ENCODE data around the gene MGST3. TPM values are rescaled to one million over a fixed set of nuclear protein-coding genes. Genes with fewer than 3 reads are reported as not detected.
A peak's percentile ranks its signal among the peaks of the same experiment; 100 is the strongest.
"Not testable (repeated sequence)": the region's sequence is repeated elsewhere in the genome, so short reads cannot be mapped to it uniquely, and the experiment has no call there.

MGST3 gene
- total RNA-seq, 1 donor from 2014 or later: 128 TPM

GRCh38 chr1:165634154-165634921, 3.3 kb downstream of the MGST3 start:
- Mint-ChIP-seq H3K4me3 (ENCODE audit: low read depth) (no peak overlapping the region), H3K36me3 (ENCODE audit: insufficient read depth) (peaks cover 2% of the 10 kb centered on the region), H3K4me1 (ENCODE audit: low read depth) (peaks cover 24% of the 10 kb centered on the region), H3K9me3 (ENCODE audit: low read depth) (no peaks in the 10 kb centered on the region), H3K27ac (peak overlapping the region; percentile 19), H3K27me3 (no peaks in the 10 kb centered on the region)
- TF ChIP-seq, protein P1, sequence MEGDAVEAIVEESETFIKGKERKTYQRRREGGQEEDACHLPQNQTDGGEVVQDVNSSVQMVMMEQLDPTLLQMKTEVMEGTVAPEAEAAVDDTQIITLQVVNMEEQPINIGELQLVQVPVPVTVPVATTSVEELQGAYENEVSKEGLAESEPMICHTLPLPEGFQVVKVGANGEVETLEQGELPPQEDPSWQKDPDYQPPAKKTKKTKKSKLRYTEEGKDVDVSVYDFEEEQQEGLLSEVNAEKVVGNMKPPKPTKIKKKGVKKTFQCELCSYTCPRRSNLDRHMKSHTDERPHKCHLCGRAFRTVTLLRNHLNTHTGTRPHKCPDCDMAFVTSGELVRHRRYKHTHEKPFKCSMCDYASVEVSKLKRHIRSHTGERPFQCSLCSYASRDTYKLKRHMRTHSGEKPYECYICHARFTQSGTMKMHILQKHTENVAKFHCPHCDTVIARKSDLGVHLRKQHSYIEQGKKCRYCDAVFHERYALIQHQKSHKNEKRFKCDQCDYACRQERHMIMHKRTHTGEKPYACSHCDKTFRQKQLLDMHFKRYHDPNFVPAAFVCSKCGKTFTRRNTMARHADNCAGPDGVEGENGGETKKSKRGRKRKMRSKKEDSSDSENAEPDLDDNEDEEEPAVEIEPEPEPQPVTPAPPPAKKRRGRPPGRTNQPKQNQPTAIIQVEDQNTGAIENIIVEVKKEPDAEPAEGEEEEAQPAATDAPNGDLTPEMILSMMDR (IDR thresholded peaks at IDR 0.05; ENCODE audit: unreplicated experiment): no peak
- DNase-seq (ENCODE audit: low spot score, unreplicated experiment): no peak

DNA sequence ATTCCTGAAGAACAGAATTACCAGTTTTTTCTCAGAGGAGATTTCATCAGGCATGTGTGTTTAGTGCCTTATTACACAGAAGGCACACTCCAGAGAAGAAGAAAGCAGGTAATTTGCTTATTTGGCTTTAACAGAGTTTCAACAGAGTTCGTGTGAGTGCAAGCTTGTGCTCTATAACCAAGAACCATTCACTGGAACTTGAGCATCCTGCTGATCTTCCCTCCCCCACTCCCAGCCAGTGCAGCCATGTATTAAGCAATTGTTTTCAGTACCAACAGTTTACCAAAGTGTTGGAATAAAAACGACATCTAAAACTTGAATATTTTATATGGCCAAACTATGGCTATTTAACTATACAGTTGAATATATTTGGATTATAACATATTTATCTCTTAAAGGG, 4.3 kb downstream of the MGST3 start:
- Mint-ChIP-seq H3K4me1 (ENCODE audit: low read depth) (peaks cover 21% of the 10 kb centered on the region), H3K27me3 (no peaks in the 10 kb centered on the region), H3K36me3 (ENCODE audit: insufficient read depth) (peaks cover 2% of the 10 kb centered on the region), H3K4me3 (ENCODE audit: low read depth) (no peak overlapping the region), H3K27ac (no peak overlapping the region), H3K9me3 (ENCODE audit: low read depth) (no peaks in the 10 kb centered on the region)
- no peak for DNase-seq (ENCODE audit: low spot score, unreplicated experiment)
- TF ChIP-seq, protein P1 (IDR thresholded peaks at IDR 0.05; ENCODE audit: unreplicated experiment): no peak

- DNase-seq (ENCODE audit: low spot score, unreplicated experiment): no peak
- no peak overlapping the region for H3K4me3 Mint-ChIP-seq (ENCODE audit: low read depth)
- TF ChIP-seq, protein P1 (IDR thresholded peaks at IDR 0.05; ENCODE audit: unreplicated experiment): no peak
- H3K36me3 Mint-ChIP-seq (ENCODE audit: insufficient read depth): peaks cover 2% of the 10 kb centered on the region
- no peaks in the 10 kb centered on the region for H3K27me3 Mint-ChIP-seq
- peaks cover 21% of the 10 kb centered on the region for H3K4me1 Mint-ChIP-seq (ENCODE audit: low read depth)
- no peak overlapping the region for H3K27ac Mint-ChIP-seq
- no peaks in the 10 kb centered on the region for H3K9me3 Mint-ChIP-seq (ENCODE audit: low read depth)
Observed at GRCh38 chr1:165635823-165636222, 4.8 kb downstream of the MGST3 start.

- Mint-ChIP-seq H3K27me3 (no peaks in the 10 kb centered on the region), H3K36me3 (ENCODE audit: insufficient read depth) (peaks cover 2% of the 10 kb centered on the region), H3K27ac (no peak overlapping the region), H3K4me1 (ENCODE audit: low read depth) (peaks cover 21% of the 10 kb centered on the region), H3K4me3 (ENCODE audit: low read depth) (no peak overlapping the region), H3K9me3 (ENCODE audit: low read depth) (no peaks in the 10 kb centered on the region)
- no peak for DNase-seq (ENCODE audit: low spot score, unreplicated experiment)
- TF ChIP-seq, protein P1 (IDR thresholded peaks at IDR 0.05; ENCODE audit: unreplicated experiment): no peak
Observed at GRCh38 chr1:165637427-165637826, 6.4 kb downstream of the MGST3 start.

GRCh38 chr1:165638211-165638610, 7.2 kb downstream of the MGST3 start:
- peaks cover 18% of the 10 kb centered on the region for H3K4me1 Mint-ChIP-seq (ENCODE audit: low read depth)
- not testable (repeated sequence) for H3K27ac Mint-ChIP-seq; H3K4me3 Mint-ChIP-seq (ENCODE audit: low read depth); H3K27me3 Mint-ChIP-seq; H3K36me3 Mint-ChIP-seq (ENCODE audit: insufficient read depth); DNase-seq (ENCODE audit: low spot score, unreplicated experiment); H3K9me3 Mint-ChIP-seq (ENCODE audit: low read depth)

Data from progenitor cell of endocrine pancreas (in vitro differentiated cells).